Body of pancreas (tissue), 4 donors: Measurements from ENCODE around the gene RAPGEF1. TPM values are rescaled to one million over a fixed set of nuclear protein-coding genes. Genes with fewer than 3 reads are reported as not detected.

Source experiments
- ATAC-seq: fragments of 150-250 bp; one replicate; pipeline ENCODE4 v1.9.1; 2016
- DNase-seq, 4 donors: peaks; one replicate each; pipeline ENCODE4 v3.0.0-alpha.2; 2019
- H3K27ac ChIP-seq, 4 donors: fragments of 200-600 bp; sonication (generic); 1 replicate in 3 of 4; 2 replicates in 1 of 4; pipeline versions ENCODE4 v1.5.1 to v1.6.1; 2016 to 2019; ENCODE audit warnings: mild to moderate bottlenecking in 1 of 4, mixed read lengths in 1 of 4, moderate library complexity in 1 of 4
- H3K27me3 ChIP-seq, 2 donors: fragments of 200-600 bp; sonication (generic); one replicate each; pipeline ENCODE4 v1.6.0; 2016; ENCODE audit warnings: mild to moderate bottlenecking in 1 of 2
- H3K36me3 ChIP-seq, 2 donors: fragments of 200-600 bp; sonication (generic); replicated peaks in 1 of 2; 2 replicates each; pipeline ENCODE4 v1.5.1; 2016; ENCODE audit warnings: low read depth in 2 of 2; ENCODE audit not compliant: insufficient read depth in 1 of 2
- H3K4me1 ChIP-seq: fragments of 200-600 bp; sonication (generic); one replicate; pipeline ENCODE4 v1.6.0; 2016
- H3K4me3 ChIP-seq, 2 donors: fragments of 200-600 bp; sonication (generic); 1 replicate in 1 of 2; 2 replicates in 1 of 2; pipeline ENCODE4 v1.5.1; 2016 to 2019
- H3K9me3 ChIP-seq, 3 donors: fragments of 200-600 bp; sonication (generic); 1 replicate in 2 of 3; 2 replicates in 1 of 3; pipeline ENCODE4 v1.5.1; 2016
- POLR2A ChIP-seq, 3 donors: fragments of 450-650 bp; IDR thresholded peaks; one replicate each; pipeline ENCODE4 v1.6.1; 2016; ENCODE audit warnings: antibody characterized with exemption in 3 of 3, mild to moderate bottlenecking in 2 of 3
- WGBS, 2 donors: methylation state at CpG; one replicate each; pipeline ENCODE4 v1.1.5; 2017; 5-methylcytosine and 5-hydroxymethylcytosine counted together
- intact Hi-C: fragments of 100-400 bp; cut with DNase I; formaldehyde crosslinking; loops from one replicate; pipeline ENCODE4 v1.15.1; 2023
- total RNA-seq, 2 donors: library from RNA; depleted of rRNA; stranded (reverse); fragments of >200 nt; gene quantifications; one replicate each; pipeline ENCODE4 v1.1.0, GENCODE V29; 2016
- TF ChIP-seq, protein P1 (sequence below), 7 experiments: fragments of 450-650 bp in 4 of 7; fragments of 200-600 bp in 3 of 7; sonication (generic) in 3 of 7; IDR thresholded peaks; one replicate each; pipeline ENCODE4 v1.5.1; 2016 to 2019; ENCODE audit warnings: antibody characterized with exemption in 7 of 7

Gene RAPGEF1
- total RNA-seq, 2 donors from 2014 or later = 30.1 to 70.5 TPM

DNA sequence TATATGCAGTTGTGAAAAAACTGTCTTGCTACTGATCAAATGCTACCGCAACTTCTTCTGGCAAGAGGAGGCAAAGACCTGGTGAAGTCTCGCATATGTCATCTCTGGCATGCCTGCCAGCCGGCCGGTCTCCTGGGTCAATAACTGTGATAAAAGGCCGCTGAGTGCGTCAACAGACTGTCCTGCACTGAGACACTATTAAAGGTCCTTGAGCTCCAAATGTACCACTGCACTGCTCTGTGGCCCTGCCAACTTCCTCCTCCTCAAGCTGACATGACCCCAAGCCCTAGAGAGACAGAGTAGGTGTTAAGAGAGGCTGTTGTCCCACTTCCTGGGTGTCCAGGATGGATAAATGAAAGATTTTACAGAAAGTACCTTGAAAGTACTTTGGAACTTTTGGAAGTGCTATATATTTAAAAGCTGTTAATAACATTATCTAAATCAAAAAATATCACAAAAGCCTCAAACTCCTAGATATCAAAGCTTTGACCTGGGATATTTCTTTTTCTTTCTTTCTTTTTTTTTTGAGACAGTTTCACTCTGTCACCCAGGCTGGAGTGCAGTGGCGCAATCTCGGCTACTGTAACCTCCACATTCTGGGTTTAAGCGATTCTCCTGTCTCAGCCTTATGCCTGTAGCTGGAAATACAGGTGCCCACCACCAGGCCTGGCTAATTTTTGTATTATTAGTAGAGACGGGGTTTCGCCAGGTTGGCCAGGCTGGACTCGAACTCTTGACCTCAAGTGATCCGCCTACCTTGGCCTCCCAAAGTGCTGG, 31.5 kb downstream of the RAPGEF1 start:
- peak; percentile 86 for ATAC-seq
- Histone ChIP-seq H3K4me1 (peaks cover 70% of the 10 kb centered on the region), H3K36me3 (no peaks in the 10 kb centered on the region), H3K27me3 (no peaks in the 10 kb centered on the region), H3K4me3 (no peak overlapping the region), H3K9me3 (no peaks in the 10 kb centered on the region), H3K27ac (peak overlapping the region; percentile 10 to 84 (median 73))
- intact Hi-C loops = no loop called here
- 53 to 56% methylated on average over 13 of the region's 13 CpGs for WGBS, 2 donors
- DNase-seq = peak; percentile 80 to 96 (median 84)
- TF ChIP-seq, protein P1, sequence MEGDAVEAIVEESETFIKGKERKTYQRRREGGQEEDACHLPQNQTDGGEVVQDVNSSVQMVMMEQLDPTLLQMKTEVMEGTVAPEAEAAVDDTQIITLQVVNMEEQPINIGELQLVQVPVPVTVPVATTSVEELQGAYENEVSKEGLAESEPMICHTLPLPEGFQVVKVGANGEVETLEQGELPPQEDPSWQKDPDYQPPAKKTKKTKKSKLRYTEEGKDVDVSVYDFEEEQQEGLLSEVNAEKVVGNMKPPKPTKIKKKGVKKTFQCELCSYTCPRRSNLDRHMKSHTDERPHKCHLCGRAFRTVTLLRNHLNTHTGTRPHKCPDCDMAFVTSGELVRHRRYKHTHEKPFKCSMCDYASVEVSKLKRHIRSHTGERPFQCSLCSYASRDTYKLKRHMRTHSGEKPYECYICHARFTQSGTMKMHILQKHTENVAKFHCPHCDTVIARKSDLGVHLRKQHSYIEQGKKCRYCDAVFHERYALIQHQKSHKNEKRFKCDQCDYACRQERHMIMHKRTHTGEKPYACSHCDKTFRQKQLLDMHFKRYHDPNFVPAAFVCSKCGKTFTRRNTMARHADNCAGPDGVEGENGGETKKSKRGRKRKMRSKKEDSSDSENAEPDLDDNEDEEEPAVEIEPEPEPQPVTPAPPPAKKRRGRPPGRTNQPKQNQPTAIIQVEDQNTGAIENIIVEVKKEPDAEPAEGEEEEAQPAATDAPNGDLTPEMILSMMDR (IDR thresholded peaks at IDR 0.05) = no peak
- peak in 2 of 3 donors; percentile 46 to 63 for TF ChIP-seq POLR2A (IDR thresholded peaks at IDR 0.05)

DNA sequence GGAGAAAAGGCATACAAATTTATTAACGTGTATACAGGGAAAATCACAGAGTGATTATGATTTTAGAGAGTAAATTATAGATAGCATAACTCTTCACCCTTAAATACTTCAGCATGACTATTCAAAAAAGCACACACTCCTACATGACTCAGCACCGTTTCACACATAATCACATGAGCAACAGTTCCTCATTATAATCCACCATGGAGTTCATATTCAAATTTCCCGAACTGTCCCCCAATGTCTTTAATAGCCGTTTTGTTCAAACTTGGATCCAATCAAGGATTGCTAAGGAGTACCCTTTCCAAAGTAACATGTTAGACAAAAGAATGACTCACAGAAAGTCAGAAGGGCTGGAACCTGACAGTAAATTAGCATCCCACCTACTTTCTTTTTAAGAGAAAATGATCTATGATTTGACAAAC, 32.1 kb downstream of the RAPGEF1 start:
- H3K4me1 ChIP-seq = peaks cover 66% of the 10 kb centered on the region
- DNase-seq (peak in 1 of 4 donors; percentile 64), ATAC-seq (peak; percentile 41)
- no peaks in the 10 kb centered on the region for H3K36me3 ChIP-seq
- H3K4me3 ChIP-seq = no peak overlapping the region
- 37 to 46% methylated on average over 4 of the region's 4 CpGs for WGBS, 2 donors
- no peaks in the 10 kb centered on the region for H3K9me3 ChIP-seq
- intact Hi-C loops = no loop called here
- peak overlapping the region; percentile 10 to 84 (median 73) for H3K27ac ChIP-seq
- no peaks in the 10 kb centered on the region for H3K27me3 ChIP-seq
- TF ChIP-seq, protein P1 (IDR thresholded peaks at IDR 0.05) = no peak
- TF ChIP-seq POLR2A (IDR thresholded peaks at IDR 0.05) = no peak

DNA sequence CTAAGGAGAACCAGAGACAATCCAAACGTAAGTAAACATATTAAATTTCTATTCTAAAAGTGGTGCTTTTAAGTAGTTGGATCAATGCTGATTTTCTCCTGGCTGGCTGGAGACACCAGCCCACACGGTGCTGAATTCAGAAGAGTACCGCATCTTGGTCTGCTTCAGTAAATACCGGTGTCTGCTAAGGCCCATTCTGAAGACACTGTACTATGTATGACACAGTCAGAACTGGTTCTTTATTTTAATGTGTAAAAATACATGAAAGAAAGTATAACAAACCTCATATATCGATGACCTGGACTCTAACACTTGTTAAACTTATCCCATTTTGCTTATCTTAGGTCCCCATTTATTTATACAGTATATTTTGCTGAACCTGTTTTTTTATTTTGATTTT, 32.8 kb downstream of the RAPGEF1 start:
- Histone ChIP-seq H3K4me3 (no peak overlapping the region), H3K27me3 (no peaks in the 10 kb centered on the region), H3K27ac (peak overlapping the region; percentile 45 to 84 (median 73)), H3K4me1 (peaks cover 60% of the 10 kb centered on the region), H3K36me3 (no peaks in the 10 kb centered on the region), H3K9me3 (no peaks in the 10 kb centered on the region)
- WGBS, 2 donors = 50 to 52% methylated on average over 5 of the region's 5 CpGs
- intact Hi-C loops = no loop called here
- DNase-seq (no peak), ATAC-seq (no peak)
- TF ChIP-seq, protein P1 (IDR thresholded peaks at IDR 0.05) = no peak
- no peak for TF ChIP-seq POLR2A (IDR thresholded peaks at IDR 0.05)

DNA sequence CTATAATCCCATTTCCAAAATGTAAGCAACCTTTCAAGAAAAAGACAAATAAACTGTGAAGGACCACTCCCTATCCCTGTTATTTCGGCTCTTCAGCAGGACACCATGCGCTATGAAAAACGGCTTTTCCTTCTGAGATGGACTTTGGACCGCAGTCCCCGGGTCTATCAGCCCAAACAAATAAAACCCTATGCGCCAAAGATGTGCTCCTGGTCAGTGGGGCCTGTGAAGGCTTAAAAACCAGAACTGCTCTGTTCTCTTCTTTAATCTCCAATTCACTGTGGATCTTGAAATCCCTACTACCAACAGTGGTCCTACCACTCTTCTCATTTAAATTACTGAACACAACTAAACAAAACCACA, 33.3 kb downstream of the RAPGEF1 start:
- TF ChIP-seq, protein P1 (IDR thresholded peaks at IDR 0.05) = no peak
- peak in 1 of 3 donors; percentile 13 for TF ChIP-seq POLR2A (IDR thresholded peaks at IDR 0.05)
- Histone ChIP-seq H3K9me3 (no peaks in the 10 kb centered on the region), H3K4me3 (no peak overlapping the region), H3K36me3 (no peaks in the 10 kb centered on the region), H3K4me1 (peaks cover 60% of the 10 kb centered on the region), H3K27ac (peak overlapping the region; percentile 45 to 84 (median 73)), H3K27me3 (no peaks in the 10 kb centered on the region)
- ATAC-seq (peak; percentile 65), DNase-seq (peak; percentile 56 to 71 (median 62))
- intact Hi-C loops = no loop called here
- 22 to 35% methylated on average over 6 of the region's 6 CpGs for WGBS, 2 donors
